Gastrocnemius medialis (tissue), 4 donors: ENCODE data around the gene KDM8.

Source experiments
- CTCF ChIP-seq, 5 experiments: fragments of 450-650 bp in 3 of 5; fragments of 200-600 bp in 2 of 5; sonication (generic) in 2 of 5; IDR thresholded peaks in 4 of 5; conservative IDR thresholded peaks in 1 of 5; 1 replicate in 4 of 5; 2 replicates in 1 of 5; pipeline ENCODE4 v1.5.1; 2016 to 2019; ENCODE audit warnings: antibody characterized with exemption in 5 of 5, mild to moderate bottlenecking in 3 of 5, moderate library complexity in 3 of 5
- POLR2A ChIP-seq, 2 donors: fragments of 450-650 bp; IDR thresholded peaks; one replicate each; pipeline ENCODE4 v1.6.1; 2017; ENCODE audit warnings: antibody characterized with exemption in 2 of 2, mild to moderate bottlenecking in 2 of 2, moderate library complexity in 2 of 2

- no peak for TF ChIP-seq CTCF (IDR thresholded peaks at IDR 0.05 in 4 of 5, conservative IDR thresholded peaks at IDR 0.05 in 1 of 5)
- no peak for TF ChIP-seq POLR2A (IDR thresholded peaks at IDR 0.05)
These were observed 62.7 kb downstream of the KDM8 start for GRCh38 chr16:27265982-27266381.
